BJ (cell line): ENCODE results near the gene GPATCH1. TPM values are rescaled to one million over a fixed set of nuclear protein-coding genes. Genes with fewer than 3 reads are reported as not detected.

Experiments
- CTCF ChIA-PET: fragments of 350-600 bp; formaldehyde crosslinking; extraction: SDS; loops from one replicate; lab custom pipeline; 2021; ENCODE audit warnings: antibody characterized with exemption, inconsistent platforms; lab: Yijun Ruan, JAX
- POLR2A ChIA-PET: fragments of 300-600 bp; sonication (Branson Sonifier 250); formaldehyde crosslinking; extraction: SDS; loops from one replicate; lab custom pipeline; 2021; ENCODE audit warnings: antibody characterized with exemption; lab: Charles Lee
- DNase-seq: peaks from one replicate; pipeline ENCODE4 v3.0.0-alpha.2; 2011; ENCODE audit warnings: low read depth
- H3K27me3 ChIP-seq: 2 replicates; pipeline ENCODE4 v1.6.0; 2011; ENCODE audit warnings: low read length; ENCODE audit not compliant: control insufficient read depth, insufficient read depth
- H3K36me3 ChIP-seq: 2 replicates; pipeline ENCODE4 v1.5.1; 2011; ENCODE audit warnings: low read length; ENCODE audit not compliant: control insufficient read depth, insufficient read depth
- H3K4me3 ChIP-seq: 2 replicates; pipeline ENCODE4 v1.5.1; 2011; ENCODE audit warnings: low read depth, mild to moderate bottlenecking, control low read depth, low read length
- polyA plus RNA-seq: library from polyadenylated mRNA; depleted of rRNA; stranded (reverse); fragments of >200 nt; gene quantifications from 2 replicates; pipeline ENCODE4 v1.2.3, GENCODE V29; 2011
- TF ChIP-seq, protein P1 (sequence below): IDR thresholded peaks from 2 replicates; pipeline ENCODE4 v1.5.1; 2011; ENCODE audit warnings: low read depth, mild to moderate bottlenecking, control low read depth, inconsistent platforms, low read length, moderate library complexity; ENCODE audit not compliant: insufficient read depth

Gene GPATCH1
- polyA plus RNA-seq, 1 experiment, result 8.7 TPM

DNA sequence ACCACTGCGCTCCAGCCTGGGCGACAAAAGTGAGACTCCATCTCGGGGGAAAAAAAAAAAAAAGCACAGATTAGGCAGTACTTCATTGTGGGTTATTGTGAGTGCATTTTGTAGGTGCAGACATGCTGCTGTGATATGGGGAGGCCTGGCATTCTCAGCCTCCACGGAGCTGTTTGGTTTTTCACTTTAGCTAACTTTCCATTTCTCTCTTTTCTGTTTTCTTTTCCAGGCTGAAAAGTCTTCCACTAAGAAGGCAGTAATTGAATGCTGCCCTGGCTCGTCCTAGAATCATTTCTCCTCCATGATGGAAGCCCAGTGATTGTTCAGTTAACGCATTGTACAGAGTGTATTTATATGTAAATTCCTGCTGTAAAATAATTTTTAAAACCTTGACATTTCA is 48.9 kb downstream of the GPATCH1 start:
- ChIA-PET CTCF (interaction anchor here (1.0 to 3.3 kb wide), 3 partner anchors 47 to 54 kb away, joined by 3 to 12 read pairs (median 3); no protein-coding TSS in a partner anchor), POLR2A (no interaction called here)
- peaks cover 10% of the 10 kb centered on the region for H3K36me3 ChIP-seq
- H3K4me3 ChIP-seq, result no peak overlapping the region
- TF ChIP-seq, protein P1, sequence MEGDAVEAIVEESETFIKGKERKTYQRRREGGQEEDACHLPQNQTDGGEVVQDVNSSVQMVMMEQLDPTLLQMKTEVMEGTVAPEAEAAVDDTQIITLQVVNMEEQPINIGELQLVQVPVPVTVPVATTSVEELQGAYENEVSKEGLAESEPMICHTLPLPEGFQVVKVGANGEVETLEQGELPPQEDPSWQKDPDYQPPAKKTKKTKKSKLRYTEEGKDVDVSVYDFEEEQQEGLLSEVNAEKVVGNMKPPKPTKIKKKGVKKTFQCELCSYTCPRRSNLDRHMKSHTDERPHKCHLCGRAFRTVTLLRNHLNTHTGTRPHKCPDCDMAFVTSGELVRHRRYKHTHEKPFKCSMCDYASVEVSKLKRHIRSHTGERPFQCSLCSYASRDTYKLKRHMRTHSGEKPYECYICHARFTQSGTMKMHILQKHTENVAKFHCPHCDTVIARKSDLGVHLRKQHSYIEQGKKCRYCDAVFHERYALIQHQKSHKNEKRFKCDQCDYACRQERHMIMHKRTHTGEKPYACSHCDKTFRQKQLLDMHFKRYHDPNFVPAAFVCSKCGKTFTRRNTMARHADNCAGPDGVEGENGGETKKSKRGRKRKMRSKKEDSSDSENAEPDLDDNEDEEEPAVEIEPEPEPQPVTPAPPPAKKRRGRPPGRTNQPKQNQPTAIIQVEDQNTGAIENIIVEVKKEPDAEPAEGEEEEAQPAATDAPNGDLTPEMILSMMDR, result no peak
- H3K27me3 ChIP-seq, result no peaks in the 10 kb centered on the region
- no peak for DNase-seq

DNA sequence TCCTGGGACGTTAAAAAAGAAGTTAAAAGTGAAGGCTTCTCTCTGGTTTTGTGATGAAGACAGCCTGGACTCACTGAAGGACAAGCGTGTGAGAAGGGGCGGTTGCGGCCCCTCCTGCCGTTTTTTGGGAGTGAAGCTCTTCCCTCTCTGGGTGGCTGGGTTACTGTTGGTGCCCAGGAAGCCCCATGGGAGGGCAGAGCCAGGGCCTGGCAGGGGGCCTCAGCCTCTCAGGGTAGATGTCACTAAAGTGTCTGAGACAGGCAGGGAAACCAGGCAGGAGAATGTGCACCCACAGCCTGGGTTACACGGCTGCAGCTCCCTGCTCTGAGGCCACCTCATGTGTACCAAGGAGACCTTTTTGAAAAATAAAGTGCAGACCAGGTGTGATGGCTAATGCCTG is 49.5 kb downstream of the GPATCH1 start:
- Histone ChIP-seq H3K36me3 (peaks cover 9% of the 10 kb centered on the region), H3K27me3 (no peaks in the 10 kb centered on the region), H3K4me3 (no peak overlapping the region)
- ChIA-PET POLR2A (no interaction called here), CTCF (interaction anchor here (1.0 to 3.3 kb wide), 3 partner anchors 46 to 54 kb away, joined by 3 to 12 read pairs (median 3); no protein-coding TSS in a partner anchor)
- TF ChIP-seq, protein P1, result no peak
- DNase-seq, result no peak

DNA sequence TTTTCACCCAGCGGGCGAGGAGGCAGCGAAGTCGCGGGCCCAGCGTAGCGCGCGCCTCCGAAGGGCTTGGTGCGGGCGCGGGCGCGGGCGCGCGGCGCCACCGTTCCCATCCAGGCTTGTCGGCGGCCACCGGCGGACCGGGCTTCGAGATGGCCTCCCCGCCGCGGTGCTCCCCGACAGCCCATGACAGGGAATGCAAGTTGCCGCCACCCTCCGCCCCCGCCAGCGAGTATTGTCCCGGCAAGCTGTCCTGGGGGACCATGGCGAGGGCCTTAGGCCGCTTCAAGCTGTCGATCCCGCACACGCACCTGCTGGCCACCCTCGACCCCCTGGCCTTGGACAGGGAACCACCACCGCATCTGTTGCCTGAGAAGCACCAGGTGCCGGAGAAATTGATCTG is 51.0 kb downstream of the GPATCH1 start, which contains the start of gene WDR88:
Gene WDR88, plus strand, starts transcription at position 94 of the 400 bp plus-strand sequence. Its CDS starts 56 bp downstream, at position 150.
- H3K4me3 ChIP-seq, result no peak within 1 kb of the TSS
- no peaks in the 10 kb centered on the region for H3K27me3 ChIP-seq
- POLR2A ChIA-PET, result no interaction called here
- DNase-seq, result no peak
- TF ChIP-seq, protein P1, result no peak
- CTCF ChIA-PET, result interaction anchor here (1.1 to 3.3 kb wide), 3 partner anchors 12 to 103 kb away, joined by 3 to 12 read pairs (median 3); no protein-coding TSS in a partner anchor
- H3K36me3 ChIP-seq, result peaks cover 6% of the 10 kb centered on the region; the same call in 1 of the 2 replicates

DNA sequence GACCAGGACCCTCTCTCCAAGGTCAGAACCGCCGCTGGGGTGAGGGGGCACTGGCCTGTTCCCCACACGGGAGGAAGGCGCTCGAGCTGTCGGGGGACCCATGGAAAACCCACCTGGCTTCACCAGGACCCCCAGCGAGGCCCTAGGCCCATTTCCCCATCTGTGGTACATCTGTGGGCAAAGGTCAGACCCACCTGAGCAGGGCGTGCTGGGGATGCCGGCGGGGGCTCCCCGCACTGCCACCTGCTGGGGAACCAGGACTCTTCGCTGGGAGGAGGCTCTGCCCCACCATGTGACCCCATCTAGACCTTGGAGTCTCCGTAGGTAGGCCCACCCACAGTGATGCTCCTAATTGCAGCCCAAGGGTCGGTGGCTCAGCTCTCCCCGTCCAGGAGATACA is 51.4 kb downstream of the GPATCH1 start:
- peaks cover 6% of the 10 kb centered on the region; the same call in 1 of the 2 replicates for H3K36me3 ChIP-seq
- no peaks in the 10 kb centered on the region for H3K27me3 ChIP-seq
- ChIA-PET POLR2A (no interaction called here), CTCF (interaction anchor here (1.1 to 1.2 kb wide), 2 partner anchors 52 to 103 kb away, joined by 3 to 5 read pairs; no protein-coding TSS in a partner anchor)
- TF ChIP-seq, protein P1, result peak; percentile 39
- no peak for DNase-seq
- no peak overlapping the region for H3K4me3 ChIP-seq

DNA sequence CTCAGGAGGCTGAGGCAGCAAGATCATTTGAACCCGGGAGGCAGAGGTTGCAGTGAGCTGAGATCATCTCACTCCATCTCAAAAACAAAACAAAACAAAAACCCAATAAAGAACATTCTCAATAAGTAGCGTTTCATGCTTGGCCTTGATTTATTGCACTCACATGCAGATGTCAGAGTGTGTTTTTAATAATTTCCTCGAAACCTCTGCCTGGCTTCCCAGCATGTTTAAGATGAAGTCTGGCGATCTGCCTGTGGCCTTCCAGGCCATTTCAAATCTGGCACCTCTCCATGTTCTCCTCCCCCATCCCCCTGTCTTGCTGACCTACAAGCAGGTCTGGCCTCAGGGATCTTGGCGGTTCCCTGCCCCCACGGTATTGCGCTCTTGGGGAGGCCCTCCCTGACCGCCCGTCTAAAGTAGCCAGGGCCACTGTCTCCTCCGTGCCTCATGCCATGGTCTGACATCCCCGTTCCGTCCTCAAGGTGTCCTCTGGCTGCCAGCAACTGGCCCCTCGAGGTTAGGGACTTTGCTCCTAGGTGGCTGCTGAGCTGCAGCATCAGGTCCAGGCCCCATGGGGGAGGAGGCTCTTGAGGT is 52.6 kb downstream of the GPATCH1 start:
- Histone ChIP-seq H3K27me3 (no peaks in the 10 kb centered on the region; the same call in 1 of the 2 replicates), H3K36me3 (peaks cover 3% of the 10 kb centered on the region; the same call in 1 of the 2 replicates), H3K4me3 (no peak overlapping the region)
- DNase-seq, result no peak
- CTCF ChIA-PET, result interaction anchor here (1.2 to 1.8 kb wide), 2 partner anchors 11 to 51 kb away, joined by 5 to 7 read pairs; no protein-coding TSS in a partner anchor
- POLR2A ChIA-PET, result no interaction called here
- TF ChIP-seq, protein P1, result no peak
